WTC11 (cell line): ENCODE measurements around the gene UCHL5. TPM values are rescaled to one million over a fixed set of nuclear protein-coding genes. Genes with fewer than 3 reads are reported as not detected.
A peak's percentile ranks its signal among the peaks of the same experiment; 100 is the strongest.

Source experiments
- ATAC-seq: fragments of 200-7000 bp; cut with Tn5 transposase; 2 replicates; pipeline ENCODE4 v1.10.0; 2021; ENCODE audit warnings: mild to moderate bottlenecking, moderate library complexity
- CTCF ChIA-PET: fragments of 300-600 bp; sonication (Branson Sonifier 250); formaldehyde crosslinking; loops from one replicate; lab custom pipeline; 2021; ENCODE audit warnings: antibody characterized with exemption; lab: Charles Lee
- POLR2A ChIA-PET: fragments of 350-600 bp; sonication (Branson Sonifier 250); formaldehyde crosslinking; loops from one replicate; lab custom pipeline; 2021; ENCODE audit warnings: antibody characterized with exemption; lab: Charles Lee
- DNase-seq: peaks from one replicate; pipeline ENCODE4 v3.0.0; 2021; ENCODE audit warnings: low spot score
- H3K27ac Mint-ChIP-seq: 2 replicates; pipeline ENCODE4 v1.8.0; 2021; ENCODE audit warnings: mixed read lengths
- H3K27me3 Mint-ChIP-seq: 2 replicates; pipeline ENCODE4 v1.8.0; 2021; ENCODE audit warnings: low read depth, mild to moderate bottlenecking, moderate library complexity, mixed read lengths
- H3K36me3 Mint-ChIP-seq: 2 replicates; pipeline ENCODE4 v1.8.0; 2021; ENCODE audit warnings: mixed read lengths
- H3K4me1 Mint-ChIP-seq: 2 replicates; pipeline ENCODE4 v1.8.0; 2022; ENCODE audit warnings: mixed read lengths
- H3K4me3 Mint-ChIP-seq: 2 replicates; pipeline ENCODE4 v1.8.0; 2021; ENCODE audit warnings: mild to moderate bottlenecking, moderate library complexity, mixed read lengths
- H3K9me3 Mint-ChIP-seq: 2 replicates; pipeline ENCODE4 v1.8.0; 2021; ENCODE audit warnings: mixed read lengths
- FOXJ3 ChIP-seq: sonication (generic); formaldehyde crosslinking; IDR thresholded peaks from 2 replicates; pipeline ENCODE4 v1.9.0; 2021; ENCODE audit warnings: missing genetic modification reagents, mild to moderate bottlenecking, borderline replicate concordance
- MXD4 ChIP-seq: fragments of 250-450 bp; sonication (Bioruptor Pico); IDR thresholded peaks from 2 replicates; pipeline ENCODE4 v1.8.0; 2021; ENCODE audit warnings: mild to moderate bottlenecking, moderate library complexity, borderline replicate concordance
- NFYB ChIP-seq: sonication (generic); formaldehyde crosslinking; conservative IDR thresholded peaks from 2 replicates; pipeline ENCODE4 v1.8.0; 2022; ENCODE audit warnings: low read depth, missing genetic modification reagents
- NR1H2 ChIP-seq: sonication (generic); formaldehyde crosslinking; IDR thresholded peaks from 2 replicates; pipeline ENCODE4 v1.9.0; 2021; ENCODE audit warnings: mild to moderate bottlenecking, moderate library complexity, missing genetic modification reagents
- NR3C1 ChIP-seq: sonication (generic); formaldehyde crosslinking; conservative IDR thresholded peaks from 2 replicates; pipeline ENCODE4 v1.8.1; 2023; ENCODE audit warnings: low read depth, mild to moderate bottlenecking, missing genetic modification reagents
- SMAD3 ChIP-seq: sonication (generic); formaldehyde crosslinking; IDR thresholded peaks from 2 replicates; pipeline ENCODE4 v1.8.0; 2022; ENCODE audit warnings: missing genetic modification reagents, mild to moderate bottlenecking, borderline replicate concordance
- ZBTB21 ChIP-seq: sonication (generic); formaldehyde crosslinking; IDR thresholded peaks from 2 replicates; pipeline ENCODE4 v1.8.1; 2023; ENCODE audit warnings: mild to moderate bottlenecking, missing genetic modification reagents, borderline replicate concordance
- ZNF219 ChIP-seq: sonication (generic); formaldehyde crosslinking; IDR thresholded peaks from 2 replicates; pipeline ENCODE4 v1.8.0; 2023; ENCODE audit warnings: missing genetic modification reagents, mild to moderate bottlenecking, borderline replicate concordance
- total RNA-seq: library from RNA; stranded (reverse); gene quantifications from 3 replicates; pipeline ENCODE4 v1.2.3, GENCODE V29; 2021
- TF ChIP-seq, protein P1 (sequence below): sonication (generic); formaldehyde crosslinking; IDR thresholded peaks from 2 replicates; pipeline ENCODE4 v1.8.1; 2022; ENCODE audit warnings: low read depth, missing genetic modification reagents, borderline replicate concordance
- TF ChIP-seq, protein P2 (sequence below): sonication (generic); formaldehyde crosslinking; IDR thresholded peaks from 2 replicates; pipeline ENCODE4 v1.8.1; 2022; ENCODE audit warnings: low read depth, mild to moderate bottlenecking, moderate library complexity, missing genetic modification reagents, borderline replicate concordance
- TF ChIP-seq, protein P3 (sequence below): sonication (generic); formaldehyde crosslinking; IDR thresholded peaks from 2 replicates; pipeline ENCODE4 v1.8.1; 2023; ENCODE audit warnings: mild to moderate bottlenecking, missing genetic modification reagents, borderline replicate concordance
- TF ChIP-seq, protein P4 (sequence below): fragments of 250-450 bp; sonication (Bioruptor Pico); IDR thresholded peaks from 2 replicates; pipeline ENCODE4 v1.9.0; 2021; ENCODE audit warnings: moderate library complexity, mild to moderate bottlenecking, inconsistent platforms, borderline replicate concordance
- TF ChIP-seq, protein P5 (sequence below): sonication (generic); formaldehyde crosslinking; IDR thresholded peaks from 2 replicates; pipeline ENCODE4 v1.8.1; 2022; ENCODE audit warnings: mild to moderate bottlenecking, missing genetic modification reagents, moderate library complexity, borderline replicate concordance
- TF ChIP-seq, protein P6 (sequence below): sonication (generic); formaldehyde crosslinking; IDR thresholded peaks from 2 replicates; pipeline ENCODE4 v1.8.0; 2023; ENCODE audit warnings: mild to moderate bottlenecking, missing genetic modification reagents

UCHL5 gene
- total RNA-seq, 1 experiment from 2014 or later = 41.5 TPM

DNA sequence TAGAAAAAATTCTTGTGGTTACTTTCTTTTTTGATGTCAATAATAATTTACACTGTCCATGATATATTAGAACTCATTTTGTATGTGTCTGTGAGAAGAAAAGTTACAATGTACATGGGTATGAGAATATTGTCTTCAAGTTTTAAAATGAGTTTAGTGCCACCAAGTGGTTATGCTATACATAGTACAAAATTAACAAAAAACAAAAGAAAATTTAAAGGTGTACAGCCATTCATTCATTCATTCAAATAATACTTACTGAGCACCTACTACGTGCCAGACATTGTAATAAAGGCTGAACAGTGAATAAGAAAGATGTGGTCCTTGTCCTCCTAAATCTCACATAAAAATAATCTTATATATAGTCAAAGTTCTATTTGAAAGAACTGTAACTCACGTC, 27.7 kb downstream of the UCHL5 start (continued):
- TF ChIP-seq NR1H2 (CRISPR knock-in tag) = no peak
- TF ChIP-seq, all 79 proteins: peak for 0

DNA sequence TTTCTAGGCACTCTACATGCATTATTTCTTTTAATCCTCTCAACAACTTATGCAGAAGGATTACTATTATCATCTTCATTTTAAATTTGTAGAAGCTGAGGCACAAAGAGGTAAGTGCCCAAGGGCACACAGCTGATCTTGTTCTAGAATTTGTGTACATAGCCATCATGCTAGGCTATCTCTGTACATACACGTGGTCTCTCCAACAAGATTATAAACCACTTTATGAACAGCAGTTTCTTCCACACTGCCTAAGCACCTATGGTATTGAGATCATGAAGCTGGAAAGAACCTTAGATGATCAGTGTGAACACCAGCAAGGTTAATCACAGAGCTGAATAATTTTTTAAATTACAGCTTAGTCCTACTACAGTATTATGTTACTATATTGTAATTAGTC, 28.9 kb downstream of the UCHL5 start:
- POLR2A ChIA-PET = no interaction called here
- CTCF ChIA-PET = no interaction called here
- Mint-ChIP-seq H3K4me3 (no peak overlapping the region), H3K36me3 (peaks cover 10% of the 10 kb centered on the region), H3K27ac (peak overlapping the region; percentile 14; the same call in 1 of the 2 replicates), H3K4me1 (peaks cover 4% of the 10 kb centered on the region; the same call in 1 of the 2 replicates), H3K27me3 (no peaks in the 10 kb centered on the region), H3K9me3 (no peaks in the 10 kb centered on the region)
- ATAC-seq (no peak), DNase-seq (no peak)
- TF ChIP-seq MXD4 (CRISPR knock-in tag) (no peak), NR1H2 (CRISPR knock-in tag) (no peak), ZBTB21 (no peak), ZNF219 (no peak), SMAD3 (CRISPR knock-in tag) (no peak), NR3C1 (CRISPR knock-in tag) (no peak)
- TF ChIP-seq, protein P1, sequence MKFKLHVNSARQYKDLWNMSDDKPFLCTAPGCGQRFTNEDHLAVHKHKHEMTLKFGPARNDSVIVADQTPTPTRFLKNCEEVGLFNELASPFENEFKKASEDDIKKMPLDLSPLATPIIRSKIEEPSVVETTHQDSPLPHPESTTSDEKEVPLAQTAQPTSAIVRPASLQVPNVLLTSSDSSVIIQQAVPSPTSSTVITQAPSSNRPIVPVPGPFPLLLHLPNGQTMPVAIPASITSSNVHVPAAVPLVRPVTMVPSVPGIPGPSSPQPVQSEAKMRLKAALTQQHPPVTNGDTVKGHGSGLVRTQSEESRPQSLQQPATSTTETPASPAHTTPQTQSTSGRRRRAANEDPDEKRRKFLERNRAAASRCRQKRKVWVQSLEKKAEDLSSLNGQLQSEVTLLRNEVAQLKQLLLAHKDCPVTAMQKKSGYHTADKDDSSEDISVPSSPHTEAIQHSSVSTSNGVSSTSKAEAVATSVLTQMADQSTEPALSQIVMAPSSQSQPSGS = no peak
- TF ChIP-seq, protein P2, sequence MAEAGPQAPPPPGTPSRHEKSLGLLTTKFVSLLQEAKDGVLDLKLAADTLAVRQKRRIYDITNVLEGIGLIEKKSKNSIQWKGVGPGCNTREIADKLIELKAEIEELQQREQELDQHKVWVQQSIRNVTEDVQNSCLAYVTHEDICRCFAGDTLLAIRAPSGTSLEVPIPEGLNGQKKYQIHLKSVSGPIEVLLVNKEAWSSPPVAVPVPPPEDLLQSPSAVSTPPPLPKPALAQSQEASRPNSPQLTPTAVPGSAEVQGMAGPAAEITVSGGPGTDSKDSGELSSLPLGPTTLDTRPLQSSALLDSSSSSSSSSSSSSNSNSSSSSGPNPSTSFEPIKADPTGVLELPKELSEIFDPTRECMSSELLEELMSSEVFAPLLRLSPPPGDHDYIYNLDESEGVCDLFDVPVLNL (CRISPR knock-in tag) = no peak
- TF ChIP-seq, protein P3, sequence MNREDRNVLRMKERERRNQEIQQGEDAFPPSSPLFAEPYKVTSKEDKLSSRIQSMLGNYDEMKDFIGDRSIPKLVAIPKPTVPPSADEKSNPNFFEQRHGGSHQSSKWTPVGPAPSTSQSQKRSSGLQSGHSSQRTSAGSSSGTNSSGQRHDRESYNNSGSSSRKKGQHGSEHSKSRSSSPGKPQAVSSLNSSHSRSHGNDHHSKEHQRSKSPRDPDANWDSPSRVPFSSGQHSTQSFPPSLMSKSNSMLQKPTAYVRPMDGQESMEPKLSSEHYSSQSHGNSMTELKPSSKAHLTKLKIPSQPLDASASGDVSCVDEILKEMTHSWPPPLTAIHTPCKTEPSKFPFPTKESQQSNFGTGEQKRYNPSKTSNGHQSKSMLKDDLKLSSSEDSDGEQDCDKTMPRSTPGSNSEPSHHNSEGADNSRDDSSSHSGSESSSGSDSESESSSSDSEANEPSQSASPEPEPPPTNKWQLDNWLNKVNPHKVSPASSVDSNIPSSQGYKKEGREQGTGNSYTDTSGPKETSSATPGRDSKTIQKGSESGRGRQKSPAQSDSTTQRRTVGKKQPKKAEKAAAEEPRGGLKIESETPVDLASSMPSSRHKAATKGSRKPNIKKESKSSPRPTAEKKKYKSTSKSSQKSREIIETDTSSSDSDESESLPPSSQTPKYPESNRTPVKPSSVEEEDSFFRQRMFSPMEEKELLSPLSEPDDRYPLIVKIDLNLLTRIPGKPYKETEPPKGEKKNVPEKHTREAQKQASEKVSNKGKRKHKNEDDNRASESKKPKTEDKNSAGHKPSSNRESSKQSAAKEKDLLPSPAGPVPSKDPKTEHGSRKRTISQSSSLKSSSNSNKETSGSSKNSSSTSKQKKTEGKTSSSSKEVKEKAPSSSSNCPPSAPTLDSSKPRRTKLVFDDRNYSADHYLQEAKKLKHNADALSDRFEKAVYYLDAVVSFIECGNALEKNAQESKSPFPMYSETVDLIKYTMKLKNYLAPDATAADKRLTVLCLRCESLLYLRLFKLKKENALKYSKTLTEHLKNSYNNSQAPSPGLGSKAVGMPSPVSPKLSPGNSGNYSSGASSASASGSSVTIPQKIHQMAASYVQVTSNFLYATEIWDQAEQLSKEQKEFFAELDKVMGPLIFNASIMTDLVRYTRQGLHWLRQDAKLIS (CRISPR knock-in tag) = no peak
- TF ChIP-seq, protein P4, sequence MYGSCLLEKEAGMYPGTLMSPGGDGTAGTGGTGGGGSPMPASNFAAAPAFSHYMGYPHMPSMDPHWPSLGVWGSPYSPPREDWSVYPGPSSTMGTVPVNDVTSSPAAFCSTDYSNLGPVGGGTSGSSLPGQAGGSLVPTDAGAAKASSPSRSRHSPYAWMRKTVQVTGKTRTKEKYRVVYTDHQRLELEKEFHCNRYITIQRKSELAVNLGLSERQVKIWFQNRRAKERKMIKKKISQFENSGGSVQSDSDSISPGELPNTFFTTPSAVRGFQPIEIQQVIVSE (CRISPR knock-in tag) = no peak
- TF ChIP-seq, protein P5, sequence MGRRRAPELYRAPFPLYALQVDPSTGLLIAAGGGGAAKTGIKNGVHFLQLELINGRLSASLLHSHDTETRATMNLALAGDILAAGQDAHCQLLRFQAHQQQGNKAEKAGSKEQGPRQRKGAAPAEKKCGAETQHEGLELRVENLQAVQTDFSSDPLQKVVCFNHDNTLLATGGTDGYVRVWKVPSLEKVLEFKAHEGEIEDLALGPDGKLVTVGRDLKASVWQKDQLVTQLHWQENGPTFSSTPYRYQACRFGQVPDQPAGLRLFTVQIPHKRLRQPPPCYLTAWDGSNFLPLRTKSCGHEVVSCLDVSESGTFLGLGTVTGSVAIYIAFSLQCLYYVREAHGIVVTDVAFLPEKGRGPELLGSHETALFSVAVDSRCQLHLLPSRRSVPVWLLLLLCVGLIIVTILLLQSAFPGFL = no peak

DNA sequence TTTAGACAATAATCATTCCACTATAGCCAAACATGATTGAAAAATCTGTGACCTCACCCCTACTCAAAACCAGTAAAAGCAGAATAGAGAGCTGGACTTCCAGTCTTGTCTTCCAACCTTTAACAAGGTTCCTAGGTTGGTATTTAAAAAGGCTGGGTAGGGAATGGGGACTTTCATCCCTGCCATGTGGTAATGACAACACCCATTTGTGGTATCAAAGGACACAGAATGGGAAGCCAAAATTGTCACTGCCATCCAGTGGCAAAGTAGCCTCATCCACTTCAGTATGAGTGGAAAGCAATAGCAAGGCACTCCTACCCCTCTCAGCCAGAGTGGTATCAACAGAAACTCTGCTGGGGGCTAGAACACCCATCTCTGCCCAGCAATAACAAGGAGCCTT, 33.9 kb downstream of the UCHL5 start:
- POLR2A ChIA-PET = no interaction called here
- TF ChIP-seq, protein P6, sequence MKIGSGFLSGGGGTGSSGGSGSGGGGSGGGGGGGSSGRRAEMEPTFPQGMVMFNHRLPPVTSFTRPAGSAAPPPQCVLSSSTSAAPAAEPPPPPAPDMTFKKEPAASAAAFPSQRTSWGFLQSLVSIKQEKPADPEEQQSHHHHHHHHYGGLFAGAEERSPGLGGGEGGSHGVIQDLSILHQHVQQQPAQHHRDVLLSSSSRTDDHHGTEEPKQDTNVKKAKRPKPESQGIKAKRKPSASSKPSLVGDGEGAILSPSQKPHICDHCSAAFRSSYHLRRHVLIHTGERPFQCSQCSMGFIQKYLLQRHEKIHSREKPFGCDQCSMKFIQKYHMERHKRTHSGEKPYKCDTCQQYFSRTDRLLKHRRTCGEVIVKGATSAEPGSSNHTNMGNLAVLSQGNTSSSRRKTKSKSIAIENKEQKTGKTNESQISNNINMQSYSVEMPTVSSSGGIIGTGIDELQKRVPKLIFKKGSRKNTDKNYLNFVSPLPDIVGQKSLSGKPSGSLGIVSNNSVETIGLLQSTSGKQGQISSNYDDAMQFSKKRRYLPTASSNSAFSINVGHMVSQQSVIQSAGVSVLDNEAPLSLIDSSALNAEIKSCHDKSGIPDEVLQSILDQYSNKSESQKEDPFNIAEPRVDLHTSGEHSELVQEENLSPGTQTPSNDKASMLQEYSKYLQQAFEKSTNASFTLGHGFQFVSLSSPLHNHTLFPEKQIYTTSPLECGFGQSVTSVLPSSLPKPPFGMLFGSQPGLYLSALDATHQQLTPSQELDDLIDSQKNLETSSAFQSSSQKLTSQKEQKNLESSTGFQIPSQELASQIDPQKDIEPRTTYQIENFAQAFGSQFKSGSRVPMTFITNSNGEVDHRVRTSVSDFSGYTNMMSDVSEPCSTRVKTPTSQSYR = no peak
- TF ChIP-seq NFYB (CRISPR knock-in tag) (no peak), ZNF219 (no peak), FOXJ3 (CRISPR knock-in tag) (no peak)
- TF ChIP-seq, protein P1 = no peak
- TF ChIP-seq, protein P3 (CRISPR knock-in tag) = no peak

More for the DNA sequence above, 33.9 kb downstream of the UCHL5 start:
- DNase-seq (no peak), ATAC-seq (no peak)
- Mint-ChIP-seq H3K27ac (no peak overlapping the region), H3K36me3 (peaks cover 9% of the 10 kb centered on the region), H3K9me3 (no peaks in the 10 kb centered on the region), H3K4me1 (peaks cover 9% of the 10 kb centered on the region), H3K27me3 (no peaks in the 10 kb centered on the region), H3K4me3 (no peak overlapping the region)
- CTCF ChIA-PET = interaction anchor here (1.5 kb wide), 1 partner anchor 548 kb away, joined by 3 read pairs; no protein-coding TSS in a partner anchor
